Chondrocyte (in vitro differentiated cells): ENCODE data around the gene LAMA5. TPM values are rescaled to one million over a fixed set of nuclear protein-coding genes. Genes with fewer than 3 reads are reported as not detected.

ENCODE experiments used
- DNase-seq: peaks from one replicate; pipeline ENCODE4 v3.0.0; 2021; ENCODE audit warnings: mixed read lengths, low spot score
- H3K27ac Mint-ChIP-seq: one replicate; pipeline ENCODE4 v1.8.0; 2021; ENCODE audit warnings: mild to moderate bottlenecking, moderate library complexity, mixed read lengths; ENCODE audit not compliant: unreplicated experiment
- H3K27me3 Mint-ChIP-seq: 2 replicates; pipeline ENCODE4 v1.8.0; 2021; ENCODE audit warnings: low read depth, mixed read lengths
- H3K36me3 Mint-ChIP-seq: 2 replicates; pipeline ENCODE4 v1.8.0; 2021; ENCODE audit warnings: low read depth, mixed read lengths
- H3K4me1 Mint-ChIP-seq: 2 replicates; pipeline ENCODE4 v1.8.0; 2021; ENCODE audit warnings: low read depth, mild to moderate bottlenecking, mixed read lengths
- H3K4me3 Mint-ChIP-seq: one replicate; pipeline ENCODE4 v1.8.0; 2021; ENCODE audit warnings: mild to moderate bottlenecking, moderate library complexity, mixed read lengths; ENCODE audit not compliant: unreplicated experiment
- H3K9me3 Mint-ChIP-seq: 2 replicates; pipeline ENCODE4 v1.8.0; 2021; ENCODE audit warnings: low read depth, mixed read lengths
- total RNA-seq: library from RNA; stranded (reverse); gene quantifications from 3 replicates; pipeline ENCODE4 v1.2.1, GENCODE V29; 2021
- TF ChIP-seq, protein P1 (sequence below): fragments of 200-600 bp; sonication (generic); IDR thresholded peaks from 2 replicates; pipeline ENCODE4 v1.5.0; 2021; ENCODE audit warnings: antibody characterized with exemption, mild to moderate bottlenecking, moderate library complexity

Gene LAMA5
- total RNA-seq, 1 donor from 2014 or later = 368 TPM

GRCh38 chr20:62302341-62303061 is 64.6 kb downstream of the LAMA5 start, which contains the start of gene ADRM1:
Gene ADRM1 (plus strand): TSS chr20:62302997. CDS start chr20:62303569, 572 bp downstream.
- peaks cover 6% of the 10 kb centered on the region for H3K36me3 Mint-ChIP-seq
- TF ChIP-seq, protein P1, sequence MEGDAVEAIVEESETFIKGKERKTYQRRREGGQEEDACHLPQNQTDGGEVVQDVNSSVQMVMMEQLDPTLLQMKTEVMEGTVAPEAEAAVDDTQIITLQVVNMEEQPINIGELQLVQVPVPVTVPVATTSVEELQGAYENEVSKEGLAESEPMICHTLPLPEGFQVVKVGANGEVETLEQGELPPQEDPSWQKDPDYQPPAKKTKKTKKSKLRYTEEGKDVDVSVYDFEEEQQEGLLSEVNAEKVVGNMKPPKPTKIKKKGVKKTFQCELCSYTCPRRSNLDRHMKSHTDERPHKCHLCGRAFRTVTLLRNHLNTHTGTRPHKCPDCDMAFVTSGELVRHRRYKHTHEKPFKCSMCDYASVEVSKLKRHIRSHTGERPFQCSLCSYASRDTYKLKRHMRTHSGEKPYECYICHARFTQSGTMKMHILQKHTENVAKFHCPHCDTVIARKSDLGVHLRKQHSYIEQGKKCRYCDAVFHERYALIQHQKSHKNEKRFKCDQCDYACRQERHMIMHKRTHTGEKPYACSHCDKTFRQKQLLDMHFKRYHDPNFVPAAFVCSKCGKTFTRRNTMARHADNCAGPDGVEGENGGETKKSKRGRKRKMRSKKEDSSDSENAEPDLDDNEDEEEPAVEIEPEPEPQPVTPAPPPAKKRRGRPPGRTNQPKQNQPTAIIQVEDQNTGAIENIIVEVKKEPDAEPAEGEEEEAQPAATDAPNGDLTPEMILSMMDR = peak; percentile 82
- H3K27me3 Mint-ChIP-seq = no peaks in the 10 kb centered on the region
- peak within 1 kb of the TSS; percentile 98 for H3K27ac Mint-ChIP-seq
- peaks cover 32% of the 10 kb centered on the region for H3K4me1 Mint-ChIP-seq
- no peaks in the 10 kb centered on the region for H3K9me3 Mint-ChIP-seq
- peak within 1 kb of the TSS; percentile 86 for H3K4me3 Mint-ChIP-seq
- DNase-seq = peak; percentile 98

DNA sequence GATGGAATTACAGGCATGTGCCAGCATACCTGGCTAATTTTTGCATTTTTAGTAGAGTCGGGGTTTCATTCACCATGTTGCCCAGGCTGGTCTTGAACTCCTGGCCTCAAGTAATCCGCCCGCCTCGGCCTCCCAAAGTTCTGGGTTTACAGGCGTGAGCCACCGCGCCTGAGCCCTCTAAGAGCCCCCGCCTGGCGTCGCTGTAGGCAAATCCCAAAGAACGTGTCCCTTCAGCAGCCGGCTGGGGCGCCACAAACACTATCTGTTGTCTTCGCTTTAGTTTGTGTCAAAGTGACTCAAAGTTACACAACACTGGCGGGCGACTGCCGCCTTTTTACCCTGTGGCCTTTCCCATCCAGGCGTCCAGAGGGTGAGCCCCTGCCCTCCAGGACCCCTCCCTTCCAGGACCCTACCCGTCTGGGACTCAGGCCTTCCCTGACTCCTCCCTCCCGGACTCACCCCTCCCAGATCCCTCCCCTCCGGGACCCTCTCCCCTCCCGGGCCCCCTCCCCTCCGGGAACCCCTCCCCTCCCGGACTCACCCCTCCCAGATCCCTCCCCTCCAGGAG is 65.3 kb downstream of the LAMA5 start:
- no peaks in the 10 kb centered on the region for H3K9me3 Mint-ChIP-seq
- H3K27me3 Mint-ChIP-seq = no peaks in the 10 kb centered on the region
- peak; percentile 97 for DNase-seq
- H3K36me3 Mint-ChIP-seq = peaks cover 6% of the 10 kb centered on the region
- peak overlapping the region; percentile 84 for H3K4me3 Mint-ChIP-seq
- TF ChIP-seq, protein P1 = peak; percentile 84
- H3K27ac Mint-ChIP-seq = peak overlapping the region; percentile 98
- peaks cover 32% of the 10 kb centered on the region for H3K4me1 Mint-ChIP-seq

- Mint-ChIP-seq H3K4me3 (no peak overlapping the region), H3K9me3 (no peaks in the 10 kb centered on the region), H3K4me1 (peaks cover 32% of the 10 kb centered on the region), H3K27ac (peak overlapping the region; percentile 51), H3K36me3 (peaks cover 6% of the 10 kb centered on the region), H3K27me3 (no peaks in the 10 kb centered on the region)
- TF ChIP-seq, protein P1 = no peak
- DNase-seq = no peak
These were observed 65.9 kb downstream of the LAMA5 start for GRCh38 chr20:62301111-62301668.

GRCh38 chr20:62300319-62300718 is 66.8 kb downstream of the LAMA5 start:
- Mint-ChIP-seq H3K9me3 (no peaks in the 10 kb centered on the region), H3K4me3 (no peak overlapping the region), H3K36me3 (peaks cover 3% of the 10 kb centered on the region), H3K27ac (no peak overlapping the region), H3K27me3 (no peaks in the 10 kb centered on the region), H3K4me1 (peaks cover 28% of the 10 kb centered on the region)
- TF ChIP-seq, protein P1 = no peak
- no peak for DNase-seq

- Mint-ChIP-seq H3K9me3 (no peaks in the 10 kb centered on the region), H3K27ac (no peak overlapping the region), H3K36me3 (peaks cover 8% of the 10 kb centered on the region), H3K4me1 (peaks cover 23% of the 10 kb centered on the region), H3K4me3 (no peak overlapping the region), H3K27me3 (no peaks in the 10 kb centered on the region)
- DNase-seq = no peak
- TF ChIP-seq, protein P1 = no peak
These were observed 67.4 kb downstream of the LAMA5 start for GRCh38 chr20:62299666-62300236.
